Measurements from ENCODE around the gene CD200R1L.

GRCh38 chr3:112873632-112874031, 27.0 kb upstream of the CD200R1L start:
- TF ChIP-seq EZH2 (IDR thresholded peaks at IDR 0.05; ENCODE audit: insufficient read depth, poor library complexity, severe bottlenecking) = no peak
- no peak for TF ChIP-seq EZH2phosphoT487 (IDR thresholded peaks at IDR 0.05; ENCODE audit: insufficient read depth, low read depth)

Data from GM23248 (cell line).